ENCODE measurements around the gene ATP13A4. TPM values are rescaled to one million over a fixed set of nuclear protein-coding genes. Genes with fewer than 3 reads are reported as not detected.

The ATP13A4 gene
- total and polyA plus RNA-seq, 2 experiments from 2014 or later: 5.2 to 14.2 TPM

- peak; percentile 23 for DNase-seq (ENCODE audit: low spot score)
- Histone ChIP-seq H2AFZ (no peak overlapping the region), H3K27ac (no peak overlapping the region), H3K4me3 (no peak overlapping the region), H3K4me1 (ENCODE audit: insufficient read depth) (no peaks in the 10 kb centered on the region), H3K36me3 (replicated peaks; ENCODE audit: insufficient read depth, low read depth) (no peaks in the 10 kb centered on the region), H3K79me2 (no peaks in the 10 kb centered on the region), H3K27me3 (no peaks in the 10 kb centered on the region), H3K9me2 (replicated peaks; ENCODE audit: insufficient read depth) (no peaks in the 10 kb centered on the region), H4K20me1 (ENCODE audit: insufficient read depth, poor library complexity, severe bottlenecking) (no peaks in the 10 kb centered on the region), H3K9me3 (ENCODE audit: low read depth) (no peaks in the 10 kb centered on the region), H3K4me2 (no peak overlapping the region)
- TF ChIP-seq CTCF (IDR thresholded peaks at IDR 0.05; ENCODE audit: poor library complexity) (no peak), EZH2phosphoT487 (IDR thresholded peaks at IDR 0.05; ENCODE audit: low read depth, severe bottlenecking, unreplicated experiment) (no peak), EZH2 (IDR thresholded peaks at IDR 0.05; ENCODE audit: borderline replicate concordance) (no peak)
- WGBS (ENCODE audit: low lambda C conversion rate, missing lambda C conversion rate): 84% methylated on average over 7 of the region's 7 CpGs
Observed at GRCh38 chr3:193396451-193397244, 158.0 kb downstream of the ATP13A4 start.

DNA sequence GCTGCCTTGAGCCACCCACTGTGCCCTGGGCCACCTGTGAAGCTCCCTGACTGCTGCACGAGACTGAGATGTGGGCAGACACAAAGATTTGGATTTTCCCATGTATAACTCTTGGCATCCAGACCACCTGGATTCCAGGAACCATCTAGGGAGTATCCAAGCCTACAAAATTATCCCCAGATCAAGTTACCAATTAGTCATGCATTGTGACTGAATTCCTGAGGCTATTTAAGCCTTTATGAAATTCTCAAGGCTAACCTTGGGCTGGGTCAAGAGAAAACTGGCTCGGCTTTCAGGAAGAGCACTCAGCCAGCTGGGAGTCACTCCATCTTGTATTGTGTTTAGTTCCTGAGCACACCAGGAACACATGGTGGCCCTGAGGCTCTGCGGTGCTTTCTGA, 162.8 kb downstream of the ATP13A4 start:
- Histone ChIP-seq H3K4me2 (no peak overlapping the region), H3K27me3 (no peaks in the 10 kb centered on the region), H4K20me1 (ENCODE audit: insufficient read depth, poor library complexity, severe bottlenecking) (no peaks in the 10 kb centered on the region), H3K27ac (no peak overlapping the region), H3K9me3 (ENCODE audit: low read depth) (no peaks in the 10 kb centered on the region), H3K9me2 (replicated peaks; ENCODE audit: insufficient read depth) (no peaks in the 10 kb centered on the region), H2AFZ (no peak overlapping the region), H3K79me2 (no peaks in the 10 kb centered on the region), H3K4me1 (ENCODE audit: insufficient read depth) (no peaks in the 10 kb centered on the region), H3K4me3 (no peak overlapping the region), H3K36me3 (replicated peaks; ENCODE audit: insufficient read depth, low read depth) (no peaks in the 10 kb centered on the region)
- no peak for TF ChIP-seq EZH2 (IDR thresholded peaks at IDR 0.05; ENCODE audit: borderline replicate concordance)
- no peak for TF ChIP-seq EZH2phosphoT487 (IDR thresholded peaks at IDR 0.05; ENCODE audit: low read depth, severe bottlenecking, unreplicated experiment)
- TF ChIP-seq CTCF (IDR thresholded peaks at IDR 0.05; ENCODE audit: poor library complexity): no peak
- DNase-seq (ENCODE audit: low spot score): no peak
- 83% methylated on average over 3 of the region's 3 CpGs for WGBS (ENCODE audit: low lambda C conversion rate, missing lambda C conversion rate)

- no peaks in the 10 kb centered on the region for H3K4me1 ChIP-seq (ENCODE audit: insufficient read depth)
- no peak overlapping the region for H3K4me3 ChIP-seq
- 68% methylated on average over 2 of the region's 2 CpGs for WGBS (ENCODE audit: low lambda C conversion rate, missing lambda C conversion rate)
- H3K4me2 ChIP-seq: no peak overlapping the region
- no peaks in the 10 kb centered on the region for H3K9me2 ChIP-seq (replicated peaks; ENCODE audit: insufficient read depth)
- H3K27ac ChIP-seq: no peak overlapping the region
- no peak overlapping the region for H2AFZ ChIP-seq
- no peaks in the 10 kb centered on the region for H3K36me3 ChIP-seq (replicated peaks; ENCODE audit: insufficient read depth, low read depth)
- H4K20me1 ChIP-seq (ENCODE audit: insufficient read depth, poor library complexity, severe bottlenecking): no peaks in the 10 kb centered on the region
- DNase-seq (ENCODE audit: low spot score): no peak
- no peaks in the 10 kb centered on the region for H3K79me2 ChIP-seq
- no peaks in the 10 kb centered on the region for H3K27me3 ChIP-seq
- no peaks in the 10 kb centered on the region for H3K9me3 ChIP-seq (ENCODE audit: low read depth)
- TF ChIP-seq CTCF (IDR thresholded peaks at IDR 0.05; ENCODE audit: poor library complexity): no peak
- TF ChIP-seq EZH2phosphoT487 (IDR thresholded peaks at IDR 0.05; ENCODE audit: low read depth, severe bottlenecking, unreplicated experiment): no peak
- no peak for TF ChIP-seq EZH2 (IDR thresholded peaks at IDR 0.05; ENCODE audit: borderline replicate concordance)
Observed at GRCh38 chr3:193389335-193389734, 165.4 kb downstream of the ATP13A4 start.

All from hepatocyte (in vitro differentiated cells).